CD4-positive, alpha-beta T cell treated with Interleukin-6 for 4 hours (primary cell): ENCODE results near the gene TRIM7.
"Not testable (repeated sequence)": the region's sequence is repeated elsewhere in the genome, so short reads cannot be mapped to it uniquely, and the experiment has no call there.

Source experiments
- DNase-seq: peaks from one replicate; pipeline ENCODE4 v3.0.0-alpha.2; 2020; ENCODE audit warnings: mixed read lengths

The TRIM7 gene

GRCh38 chr5:181232593-181232992 is 27.6 kb upstream of the TRIM7 start:
- no peak for DNase-seq

GRCh38 chr5:181231432-181231831 is 26.4 kb upstream of the TRIM7 start:
- DNase-seq = no peak

- no peak for DNase-seq
Measured at GRCh38 chr5:181230551-181230950, 25.6 kb upstream of the TRIM7 start.

GRCh38 chr5:181229996-181230395 is 25.0 kb upstream of the TRIM7 start:
- no peak for DNase-seq

- DNase-seq = peak; percentile 46
Measured at GRCh38 chr5:181224390-181225229, 19.6 kb upstream of the TRIM7 start.

- no peak for DNase-seq
Measured at GRCh38 chr5:181223729-181224389, 18.9 kb upstream of the TRIM7 start.

GRCh38 chr5:181223058-181223728 is 18.2 kb upstream of the TRIM7 start, which contains the start of gene TRIM41:
TSS of gene TRIM41 (plus strand) at chr5:181223281. CDS start at chr5:181224000, 719 bp downstream.
- DNase-seq = peak; percentile 99

- no peak for DNase-seq
Measured at GRCh38 chr5:181222630-181223057, 17.6 kb upstream of the TRIM7 start.

- DNase-seq = peak; percentile 90
Measured at GRCh38 chr5:181221792-181222629, 17.0 kb upstream of the TRIM7 start.

GRCh38 chr5:181221105-181221791 is 16.3 kb upstream of the TRIM7 start:
- peak; percentile 72 for DNase-seq

- no peak for DNase-seq
Measured at GRCh38 chr5:181220178-181220515, 15.2 kb upstream of the TRIM7 start.

GRCh38 chr5:181219262-181220177 is 14.5 kb upstream of the TRIM7 start:
- no peak for DNase-seq

- no peak for DNase-seq
Measured at GRCh38 chr5:181218795-181219124, 13.8 kb upstream of the TRIM7 start.

GRCh38 chr5:181217803-181218062 is 12.7 kb upstream of the TRIM7 start:
- DNase-seq = peak; percentile 62

GRCh38 chr5:181217111-181217802 is 12.3 kb upstream of the TRIM7 start:
- peak; percentile 69 for DNase-seq

GRCh38 chr5:181215997-181216989 is 11.3 kb upstream of the TRIM7 start:
- peak; percentile 60 for DNase-seq

GRCh38 chr5:181214249-181214648 is 9.3 kb upstream of the TRIM7 start:
- not testable (repeated sequence) for DNase-seq

GRCh38 chr5:181212934-181213333 is 7.9 kb upstream of the TRIM7 start:
- DNase-seq = no peak

GRCh38 chr5:181212080-181212479 is 7.1 kb upstream of the TRIM7 start:
- no peak for DNase-seq
